Activated naive CD4-positive, alpha-beta T cell treated with anti-CD3 and anti-CD28 coated beads for 36 hours (primary cell): ENCODE results near the gene EXOC4. TPM values are rescaled to one million over a fixed set of nuclear protein-coding genes. Genes with fewer than 3 reads are reported as not detected.

Source experiments
- CTCF ChIA-PET: fragments of 350-600 bp; sonication (Branson Sonifier 250); formaldehyde crosslinking; loops from one replicate; lab custom pipeline; 2021; ENCODE audit warnings: antibody characterized with exemption; lab: Charles Lee
- DNase-seq: peaks from one replicate; pipeline ENCODE4 v3.0.0-alpha.2; 2020
- H3K27ac Mint-ChIP-seq: one replicate; pipeline ENCODE4 v1.8.0; 2021; ENCODE audit warnings: mild to moderate bottlenecking, mixed read lengths
- H3K27me3 Mint-ChIP-seq: one replicate; pipeline ENCODE4 v1.8.0; 2021; ENCODE audit warnings: low read depth, mixed read lengths
- H3K36me3 Mint-ChIP-seq: one replicate; pipeline ENCODE4 v1.8.0; 2021; ENCODE audit warnings: low read depth, mixed read lengths
- H3K4me1 Mint-ChIP-seq: one replicate; pipeline ENCODE4 v1.8.0; 2021; ENCODE audit warnings: low read depth, mixed read lengths
- H3K4me3 Mint-ChIP-seq: one replicate; pipeline ENCODE4 v1.8.0; 2021; ENCODE audit warnings: mild to moderate bottlenecking, moderate library complexity, mixed read lengths
- H3K9me3 Mint-ChIP-seq: one replicate; pipeline ENCODE4 v1.8.0; 2021; ENCODE audit warnings: mixed read lengths
- intact Hi-C: fragments of 100-400 bp; cut with micrococcal nuclease; formaldehyde crosslinking; loops from one replicate; pipeline ENCODE4 v1.15.1; 2023
- total RNA-seq, 2 experiments: library from RNA; stranded (reverse); gene quantifications; one replicate each; pipeline ENCODE4 v1.2.3, GENCODE V29; 2021

The EXOC4 gene
- total RNA-seq, 2 experiments from 2014 or later: 57.1 to 62.1 TPM

- Mint-ChIP-seq H3K4me3 (no peak overlapping the region), H3K4me1 (peaks cover 9% of the 10 kb centered on the region), H3K36me3 (peaks cover 27% of the 10 kb centered on the region), H3K27me3 (no peaks in the 10 kb centered on the region), H3K9me3 (no peaks in the 10 kb centered on the region), H3K27ac (no peak overlapping the region)
- no peak for DNase-seq
- CTCF ChIA-PET: no interaction called here
- intact Hi-C loops: no loop called here
Observed at GRCh38 chr7:133822868-133823552, 570.1 kb downstream of the EXOC4 start.

GRCh38 chr7:133824132-133824531, 571.3 kb downstream of the EXOC4 start:
- no peaks in the 10 kb centered on the region for H3K9me3 Mint-ChIP-seq
- intact Hi-C loops: no loop called here
- H3K27ac Mint-ChIP-seq: no peak overlapping the region
- H3K36me3 Mint-ChIP-seq: peaks cover 22% of the 10 kb centered on the region
- H3K4me1 Mint-ChIP-seq: peaks cover 9% of the 10 kb centered on the region
- CTCF ChIA-PET: no interaction called here
- no peak for DNase-seq
- no peaks in the 10 kb centered on the region for H3K27me3 Mint-ChIP-seq
- H3K4me3 Mint-ChIP-seq: no peak overlapping the region

DNA sequence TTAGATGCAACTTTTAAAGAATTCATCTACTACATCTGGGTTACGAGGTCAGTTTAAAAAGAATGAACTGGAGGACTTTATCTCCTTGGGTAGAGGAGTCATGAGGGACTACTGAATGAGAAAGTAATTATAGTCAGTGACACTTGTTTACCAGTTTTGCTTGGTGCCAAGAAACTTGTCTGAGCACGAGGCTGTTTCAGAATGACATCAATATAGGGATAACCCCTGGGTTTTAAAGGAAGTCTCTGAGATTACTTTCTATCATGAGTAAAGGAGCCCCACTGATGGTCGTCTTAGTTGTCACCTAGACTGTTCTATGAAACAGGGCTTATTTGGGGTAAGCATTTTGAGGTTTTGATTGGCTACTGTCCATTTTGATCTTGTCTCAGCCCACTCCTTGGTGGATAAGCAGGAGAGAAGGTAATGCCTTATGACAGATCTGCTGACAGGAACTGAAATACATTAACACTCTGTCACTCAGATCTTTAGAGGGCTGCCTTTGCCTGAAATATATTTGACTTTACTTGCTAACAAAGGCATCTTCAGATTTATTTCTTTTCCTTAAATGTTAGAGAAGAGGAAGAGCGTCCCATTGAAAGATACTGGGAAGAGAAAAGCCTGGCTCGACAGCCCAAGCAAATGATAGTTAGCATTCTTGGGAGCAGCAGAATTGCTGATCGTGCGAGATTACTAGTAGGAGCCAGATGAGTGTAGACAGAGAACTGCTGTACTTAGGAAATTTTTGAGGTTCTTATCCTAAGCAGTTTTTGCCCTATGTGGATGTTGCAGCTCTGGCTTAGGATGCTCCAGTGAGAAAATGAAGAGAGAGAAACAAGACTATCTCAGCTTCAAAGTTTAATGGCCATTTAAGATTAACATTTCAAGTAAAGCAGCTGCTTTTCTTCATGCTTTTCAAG, 575.1 kb downstream of the EXOC4 start:
- H3K9me3 Mint-ChIP-seq: peaks cover 5% of the 10 kb centered on the region
- no peak overlapping the region for H3K4me3 Mint-ChIP-seq
- intact Hi-C loops: no loop called here
- peaks cover 26% of the 10 kb centered on the region for H3K36me3 Mint-ChIP-seq
- peaks cover 9% of the 10 kb centered on the region for H3K4me1 Mint-ChIP-seq
- H3K27me3 Mint-ChIP-seq: no peaks in the 10 kb centered on the region
- no peak for DNase-seq
- CTCF ChIA-PET: no interaction called here
- H3K27ac Mint-ChIP-seq: no peak overlapping the region

DNA sequence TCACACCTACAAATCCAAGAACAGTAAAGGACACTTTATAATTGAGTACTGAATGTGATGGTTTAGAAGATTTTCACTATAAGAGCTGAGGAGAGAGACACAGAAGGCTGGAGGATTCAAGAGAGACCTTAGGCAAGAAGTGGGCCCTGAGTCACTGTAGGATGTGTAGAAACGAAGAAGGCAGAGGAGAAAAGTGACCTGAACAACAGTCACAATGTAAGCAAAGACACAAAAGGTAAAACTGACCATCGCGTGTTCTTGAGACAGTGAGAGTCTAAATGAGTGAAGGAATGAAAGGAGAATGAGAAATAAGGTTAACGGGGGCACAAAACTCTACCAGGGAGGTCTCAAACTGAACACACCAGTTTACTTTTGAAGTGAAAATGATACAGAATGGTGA, 576.0 kb downstream of the EXOC4 start:
- peaks cover 5% of the 10 kb centered on the region for H3K9me3 Mint-ChIP-seq
- no peaks in the 10 kb centered on the region for H3K27me3 Mint-ChIP-seq
- H3K4me3 Mint-ChIP-seq: no peak overlapping the region
- intact Hi-C loops: no loop called here
- peaks cover 24% of the 10 kb centered on the region for H3K36me3 Mint-ChIP-seq
- peaks cover 5% of the 10 kb centered on the region for H3K4me1 Mint-ChIP-seq
- DNase-seq: no peak
- CTCF ChIA-PET: no interaction called here
- no peak overlapping the region for H3K27ac Mint-ChIP-seq

GRCh38 chr7:133829336-133829897, 576.5 kb downstream of the EXOC4 start:
- CTCF ChIA-PET: no interaction called here
- peaks cover 2% of the 10 kb centered on the region for H3K4me1 Mint-ChIP-seq
- no peak for DNase-seq
- intact Hi-C loops: no loop called here
- no peak overlapping the region for H3K4me3 Mint-ChIP-seq
- peaks cover 5% of the 10 kb centered on the region for H3K9me3 Mint-ChIP-seq
- no peak overlapping the region for H3K27ac Mint-ChIP-seq
- peaks cover 20% of the 10 kb centered on the region for H3K36me3 Mint-ChIP-seq
- H3K27me3 Mint-ChIP-seq: no peaks in the 10 kb centered on the region

DNA sequence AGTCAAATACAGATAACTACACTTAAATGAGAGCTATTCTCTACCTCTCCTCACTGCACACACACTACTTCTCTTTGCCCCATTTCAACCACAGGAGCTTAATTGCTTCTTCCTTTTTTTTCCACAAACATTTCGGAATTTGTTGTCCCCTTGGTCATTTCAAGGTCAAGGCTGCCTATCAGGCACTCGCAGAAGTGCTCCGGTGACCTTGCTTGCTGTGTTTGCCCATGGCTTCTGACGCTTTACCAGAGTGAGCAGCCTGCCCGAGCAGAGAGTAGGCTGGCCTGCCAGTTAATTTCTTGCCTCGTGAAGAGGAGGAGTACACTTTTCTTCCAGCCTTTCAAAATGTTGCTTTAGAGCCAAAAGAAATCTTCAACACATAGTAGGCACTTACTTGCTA, 577.2 kb downstream of the EXOC4 start:
- peaks cover 5% of the 10 kb centered on the region for H3K9me3 Mint-ChIP-seq
- CTCF ChIA-PET: no interaction called here
- H3K4me1 Mint-ChIP-seq: peaks cover 2% of the 10 kb centered on the region
- intact Hi-C loops: no loop called here
- no peak overlapping the region for H3K4me3 Mint-ChIP-seq
- DNase-seq: no peak
- H3K27ac Mint-ChIP-seq: no peak overlapping the region
- no peaks in the 10 kb centered on the region for H3K27me3 Mint-ChIP-seq
- H3K36me3 Mint-ChIP-seq: peaks cover 16% of the 10 kb centered on the region

DNA sequence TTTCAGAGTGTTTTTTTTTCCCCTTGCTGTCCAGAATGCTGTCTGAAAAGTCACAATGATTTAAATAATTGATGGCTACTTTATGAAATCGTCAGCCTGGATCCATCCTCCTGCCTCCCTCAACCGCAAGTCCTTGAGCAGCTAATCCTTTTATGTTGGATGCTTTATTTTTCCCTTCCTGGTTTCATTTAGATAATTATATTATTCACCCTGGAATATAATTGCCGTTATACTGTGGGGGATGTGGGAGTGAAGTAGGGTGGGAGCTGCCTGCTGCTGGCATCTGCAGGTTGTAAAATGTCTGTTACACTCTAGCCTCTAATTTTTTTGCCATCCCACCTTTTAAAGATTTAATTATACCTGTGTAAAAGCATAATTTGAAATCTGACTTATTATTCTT, 583.8 kb downstream of the EXOC4 start:
- CTCF ChIA-PET: no interaction called here
- Mint-ChIP-seq H3K27me3 (no peaks in the 10 kb centered on the region), H3K27ac (no peak overlapping the region), H3K36me3 (peaks cover 12% of the 10 kb centered on the region), H3K4me1 (no peaks in the 10 kb centered on the region), H3K9me3 (peaks cover 5% of the 10 kb centered on the region), H3K4me3 (no peak overlapping the region)
- DNase-seq: no peak
- intact Hi-C loops: no loop called here

DNA sequence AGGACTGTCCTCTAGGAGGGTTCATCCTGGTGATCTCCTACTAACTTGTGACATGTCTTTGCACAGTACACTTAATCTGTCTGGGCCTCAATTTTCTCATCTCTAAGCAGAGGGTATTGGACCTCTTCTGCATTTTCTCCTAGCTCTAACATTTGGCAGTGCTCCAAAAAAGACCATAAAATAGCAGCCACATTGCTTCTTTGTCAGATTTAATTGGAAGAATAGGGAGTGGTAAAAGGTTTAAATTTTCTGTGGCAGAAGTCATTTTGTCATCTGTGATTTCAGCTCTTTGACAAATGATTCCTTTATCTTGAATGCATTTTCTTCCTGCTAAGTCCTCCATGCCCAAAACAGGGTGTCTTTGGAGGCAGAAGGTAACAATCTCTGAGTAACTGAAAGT, 584.3 kb downstream of the EXOC4 start:
- CTCF ChIA-PET: no interaction called here
- H3K27ac Mint-ChIP-seq: no peak overlapping the region
- H3K27me3 Mint-ChIP-seq: no peaks in the 10 kb centered on the region
- H3K4me1 Mint-ChIP-seq: no peaks in the 10 kb centered on the region
- peaks cover 10% of the 10 kb centered on the region for H3K36me3 Mint-ChIP-seq
- intact Hi-C loops: no loop called here
- no peaks in the 10 kb centered on the region for H3K9me3 Mint-ChIP-seq
- DNase-seq: no peak
- H3K4me3 Mint-ChIP-seq: no peak overlapping the region

DNA sequence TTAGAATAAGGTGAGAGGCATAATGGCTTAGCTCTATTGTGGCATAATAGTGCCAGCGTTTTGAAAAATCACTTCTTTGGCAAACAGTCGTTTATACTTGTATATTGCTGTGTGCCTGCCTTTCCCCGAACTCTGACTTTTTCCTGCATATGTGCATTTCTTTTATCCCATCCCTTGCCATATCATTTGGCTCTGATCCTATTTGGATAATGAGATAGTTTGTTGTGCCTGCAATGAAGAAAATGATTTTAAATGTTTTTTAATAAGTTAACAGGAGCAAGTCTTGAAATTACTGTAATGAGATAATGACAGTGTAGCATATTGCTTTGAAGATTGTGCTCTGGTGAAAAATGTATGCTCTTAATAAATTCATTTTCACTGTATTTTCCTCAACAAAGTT, 586.2 kb downstream of the EXOC4 start:
- CTCF ChIA-PET: no interaction called here
- no peaks in the 10 kb centered on the region for H3K4me1 Mint-ChIP-seq
- no peaks in the 10 kb centered on the region for H3K27me3 Mint-ChIP-seq
- H3K9me3 Mint-ChIP-seq: peaks cover 1% of the 10 kb centered on the region
- no peak overlapping the region for H3K4me3 Mint-ChIP-seq
- DNase-seq: no peak
- H3K36me3 Mint-ChIP-seq: peaks cover 6% of the 10 kb centered on the region
- H3K27ac Mint-ChIP-seq: no peak overlapping the region
- intact Hi-C loops: no loop called here

- intact Hi-C loops: no loop called here
- Mint-ChIP-seq H3K27ac (no peak overlapping the region), H3K27me3 (no peaks in the 10 kb centered on the region), H3K9me3 (peaks cover 1% of the 10 kb centered on the region), H3K4me1 (no peaks in the 10 kb centered on the region), H3K4me3 (no peak overlapping the region), H3K36me3 (peaks cover 9% of the 10 kb centered on the region)
- CTCF ChIA-PET: no interaction called here
- no peak for DNase-seq
Observed at GRCh38 chr7:133843341-133843740, 590.5 kb downstream of the EXOC4 start.

GRCh38 chr7:133845005-133845404, 592.1 kb downstream of the EXOC4 start:
- intact Hi-C loops: no loop called here
- H3K9me3 Mint-ChIP-seq: peaks cover 1% of the 10 kb centered on the region
- CTCF ChIA-PET: no interaction called here
- no peaks in the 10 kb centered on the region for H3K4me1 Mint-ChIP-seq
- H3K4me3 Mint-ChIP-seq: no peak overlapping the region
- H3K27ac Mint-ChIP-seq: no peak overlapping the region
- no peaks in the 10 kb centered on the region for H3K27me3 Mint-ChIP-seq
- no peak for DNase-seq
- H3K36me3 Mint-ChIP-seq: peaks cover 9% of the 10 kb centered on the region

GRCh38 chr7:133846203-133846945, 593.5 kb downstream of the EXOC4 start:
- CTCF ChIA-PET: interaction anchor here (0.7 kb wide), 1 partner anchor 21 kb away, joined by 3 read pairs; no protein-coding TSS in a partner anchor
- no peak for DNase-seq
- intact Hi-C loops: no loop called here
- Mint-ChIP-seq H3K36me3 (peaks cover 9% of the 10 kb centered on the region), H3K4me3 (no peak overlapping the region), H3K9me3 (peaks cover 1% of the 10 kb centered on the region), H3K4me1 (no peaks in the 10 kb centered on the region), H3K27ac (no peak overlapping the region), H3K27me3 (no peaks in the 10 kb centered on the region)
